Effector memory CD8-positive, alpha-beta T cell (primary cell): Measurements from ENCODE around the gene FGF21.
"Not testable (repeated sequence)": the region's sequence is repeated elsewhere in the genome, so short reads cannot be mapped to it uniquely, and the experiment has no call there.

Experiments
- ATAC-seq: fragments of 150-1000 bp; cut with Tn5 transposase; replicated peaks from 2 replicates; pipeline ENCODE4 v1.10.0; 2021; ENCODE audit warnings: mild to moderate bottlenecking, moderate library complexity
- DNase-seq, 3 experiments: peaks; one replicate each; pipeline ENCODE4 v3.0.0; 2021
- H3K27ac Mint-ChIP-seq, 2 donors: one replicate each; pipeline ENCODE4 v1.8.0; 2022; ENCODE audit warnings: mild to moderate bottlenecking in 2 of 2, mixed read lengths in 2 of 2, moderate library complexity in 2 of 2
- H3K27me3 Mint-ChIP-seq, 2 donors: one replicate each; pipeline ENCODE4 v1.8.0; 2022; ENCODE audit warnings: mixed read lengths in 2 of 2
- H3K36me3 Mint-ChIP-seq: one replicate; pipeline ENCODE4 v1.8.0; 2022; ENCODE audit warnings: mild to moderate bottlenecking, moderate library complexity, mixed read lengths; ENCODE audit not compliant: insufficient read depth
- H3K4me1 Mint-ChIP-seq, 2 donors: one replicate each; pipeline ENCODE4 v1.8.0; 2022; ENCODE audit warnings: low read depth in 2 of 2, mixed read lengths in 2 of 2
- H3K4me3 Mint-ChIP-seq, 2 donors: one replicate each; pipeline ENCODE4 v1.8.0; 2022; ENCODE audit warnings: mild to moderate bottlenecking in 2 of 2, mixed read lengths in 2 of 2, moderate library complexity in 2 of 2
- H3K9me3 Mint-ChIP-seq, 2 donors: one replicate each; pipeline ENCODE4 v1.8.0; 2022; ENCODE audit warnings: mixed read lengths in 2 of 2

FGF21 gene

DNA sequence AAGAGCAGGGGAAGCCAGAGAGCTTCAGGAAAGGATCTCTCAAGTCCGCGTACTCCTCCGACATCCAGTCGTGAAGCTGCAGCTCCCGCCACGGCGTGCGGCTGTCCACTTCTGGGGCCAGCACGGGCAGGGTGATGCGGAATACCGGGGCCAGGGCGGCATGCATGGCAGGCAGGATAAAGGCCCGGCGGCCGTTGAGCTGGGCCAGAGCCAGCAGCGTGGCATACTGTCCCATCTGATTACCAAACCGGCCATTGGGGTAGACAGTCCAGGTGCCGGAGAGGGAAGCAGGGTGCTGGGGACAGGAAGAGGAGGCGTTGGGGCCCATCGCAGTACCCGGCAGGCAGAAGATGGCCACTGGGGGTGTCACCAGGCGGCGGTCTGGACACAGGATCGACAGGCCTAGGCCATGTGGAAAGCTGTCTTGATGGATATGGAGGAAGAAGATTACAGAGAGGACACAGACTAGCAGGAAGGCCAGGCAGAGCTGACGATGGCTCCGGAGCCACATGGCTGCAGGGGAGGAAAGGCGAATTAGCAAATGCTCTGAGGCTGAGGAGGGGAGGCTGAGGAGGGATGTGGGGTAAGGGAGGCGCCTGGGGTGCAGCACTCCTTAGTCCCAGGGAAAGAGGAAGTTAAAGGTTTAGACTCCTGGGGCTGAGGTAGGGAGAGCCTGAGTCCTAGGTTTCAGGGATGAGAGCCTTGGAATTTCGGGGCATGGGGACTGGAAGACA, 4.4 kb upstream of the FGF21 start:
- H3K4me3 Mint-ChIP-seq, result peak overlapping the region; percentile 24 to 52
- H3K27me3 Mint-ChIP-seq, result peaks cover 40 to 81% of the 10 kb centered on the region in 2 donors
- H3K36me3 Mint-ChIP-seq, result peaks cover 3% of the 10 kb centered on the region
- no peak overlapping the region for H3K27ac Mint-ChIP-seq
- ATAC-seq (no peak), DNase-seq (no peak)
- H3K9me3 Mint-ChIP-seq, result no peaks in the 10 kb centered on the region
- H3K4me1 Mint-ChIP-seq, result peaks cover 8 to 17% of the 10 kb centered on the region in 2 donors

DNA sequence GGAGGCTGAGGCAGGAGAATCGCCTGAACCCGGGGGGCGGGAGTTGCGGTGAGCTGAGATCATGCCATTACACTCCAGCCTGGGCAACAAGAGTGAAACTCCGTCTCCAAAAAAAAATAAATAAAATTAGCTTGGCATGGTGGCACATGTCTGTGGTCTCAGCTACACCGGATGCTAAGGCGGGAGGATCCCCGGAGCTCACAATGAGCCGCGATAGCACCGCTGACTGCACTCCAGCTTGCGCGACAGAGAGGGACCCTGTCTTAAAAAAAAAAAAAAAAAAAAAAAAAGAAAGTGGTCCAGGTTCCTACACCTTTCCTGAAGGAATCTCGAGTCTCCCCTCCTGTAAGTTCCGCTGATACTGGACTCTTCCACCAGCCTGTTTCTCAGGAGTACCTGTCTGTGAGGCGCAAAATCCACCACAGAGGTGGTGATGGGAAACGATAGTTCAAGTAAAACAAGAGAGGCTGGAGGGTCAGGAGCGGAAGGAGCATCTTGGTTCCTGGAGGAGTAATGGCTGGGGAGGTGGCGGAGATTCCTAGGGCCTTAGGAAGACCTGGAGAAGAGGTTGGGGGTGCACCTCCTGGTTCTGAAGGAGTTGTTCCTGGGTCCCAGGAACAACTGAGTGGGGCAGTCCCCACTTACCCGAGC, 3.4 kb upstream of the FGF21 start:
- H3K27ac Mint-ChIP-seq, result no peak overlapping the region
- no peaks in the 10 kb centered on the region for H3K9me3 Mint-ChIP-seq
- DNase-seq (no peak), ATAC-seq (no peak)
- peaks cover 34 to 79% of the 10 kb centered on the region in 2 donors for H3K27me3 Mint-ChIP-seq
- peaks cover 8 to 14% of the 10 kb centered on the region in 2 donors for H3K4me1 Mint-ChIP-seq
- H3K4me3 Mint-ChIP-seq, result peak overlapping the region; percentile 73 to 76
- H3K36me3 Mint-ChIP-seq, result peaks cover 3% of the 10 kb centered on the region

DNA sequence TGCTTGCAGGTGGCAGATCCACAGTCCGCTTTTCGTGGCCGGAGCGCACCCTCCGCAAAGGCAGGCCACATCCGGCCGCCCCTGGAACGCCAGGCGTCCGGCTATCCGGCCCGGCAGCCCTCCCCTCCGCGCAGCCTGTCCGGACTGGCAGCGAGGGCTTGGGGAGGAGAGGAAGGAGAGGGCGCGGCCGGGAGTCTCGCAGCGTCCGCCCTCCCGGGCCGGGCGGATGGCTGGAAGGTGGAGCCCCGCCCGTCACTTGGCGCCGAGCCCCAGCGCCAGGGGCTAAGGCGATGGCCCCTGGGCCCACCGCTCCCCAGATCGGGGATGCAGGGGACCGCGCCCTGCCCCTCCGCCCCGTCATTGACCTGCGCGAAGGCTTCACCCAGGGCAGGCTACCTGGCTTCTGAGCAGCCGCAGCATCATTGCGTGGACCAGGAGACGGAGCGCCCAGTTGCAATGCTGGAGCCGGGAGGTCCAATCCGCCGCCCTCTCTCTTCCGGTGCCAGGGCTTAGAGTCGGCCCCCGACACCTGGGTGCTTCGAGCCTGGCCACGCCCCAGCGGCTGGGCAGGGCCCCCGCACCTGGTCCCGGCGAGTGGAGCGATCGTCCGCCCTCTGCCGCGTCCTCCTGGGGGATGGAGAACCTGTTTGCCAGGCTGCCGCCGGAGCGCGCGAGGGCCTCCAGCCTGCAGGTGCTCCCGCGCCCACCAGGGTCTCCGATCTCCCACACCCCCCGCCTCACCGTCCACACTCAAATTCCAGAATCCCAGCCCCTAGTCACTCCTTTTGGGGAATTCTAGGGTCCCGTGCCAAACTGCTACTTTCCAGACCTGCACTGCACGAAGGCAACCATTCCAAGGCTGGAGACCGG, 2.6 kb upstream of the FGF21 start, which contains the start of gene FUT1:
Gene FUT1, minus strand, starts transcription at position 146 of the 870 bp plus-strand sequence. CDS start 1,360 bp downstream, outside the sequence.
- DNase-seq (peak in 1 of 3 experiments; percentile 18), ATAC-seq (peak; percentile 76)

DNA sequence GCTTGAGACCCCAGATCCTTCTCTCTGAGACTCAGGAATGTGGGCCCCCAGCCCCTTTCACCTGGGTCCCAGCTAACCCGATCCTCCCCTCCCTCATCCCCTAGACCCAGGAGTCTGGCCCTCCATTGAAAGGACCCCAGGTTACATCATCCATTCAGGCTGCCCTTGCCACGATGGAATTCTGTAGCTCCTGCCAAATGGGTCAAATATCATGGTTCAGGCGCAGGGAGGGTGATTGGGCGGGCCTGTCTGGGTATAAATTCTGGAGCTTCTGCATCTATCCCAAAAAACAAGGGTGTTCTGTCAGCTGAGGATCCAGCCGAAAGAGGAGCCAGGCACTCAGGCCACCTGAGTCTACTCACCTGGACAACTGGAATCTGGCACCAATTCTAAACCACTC, 463 bp downstream of the FGF21 start:
- Mint-ChIP-seq H3K36me3 (no peaks in the 10 kb centered on the region), H3K9me3 (no peaks in the 10 kb centered on the region), H3K4me1 (peaks cover 13 to 14% of the 10 kb centered on the region in 2 donors), H3K27me3 (peaks cover 36 to 67% of the 10 kb centered on the region in 2 donors), H3K4me3 (no peak overlapping the region), H3K27ac (no peak overlapping the region)
- DNase-seq, result no peak
- ATAC-seq, result no peak

More for the DNA sequence above, 2.6 kb upstream of the FGF21 start, which contains the start of gene FUT1:
- Mint-ChIP-seq H3K27ac (no peak within 1 kb of the TSS), H3K36me3 (no peaks in the 10 kb centered on the region), H3K9me3 (no peaks in the 10 kb centered on the region), H3K4me3 (peak within 1 kb of the TSS; percentile 73 to 76), H3K4me1 (peaks cover 8 to 14% of the 10 kb centered on the region in 2 donors), H3K27me3 (peaks cover 34 to 71% of the 10 kb centered on the region in 2 donors)

DNA sequence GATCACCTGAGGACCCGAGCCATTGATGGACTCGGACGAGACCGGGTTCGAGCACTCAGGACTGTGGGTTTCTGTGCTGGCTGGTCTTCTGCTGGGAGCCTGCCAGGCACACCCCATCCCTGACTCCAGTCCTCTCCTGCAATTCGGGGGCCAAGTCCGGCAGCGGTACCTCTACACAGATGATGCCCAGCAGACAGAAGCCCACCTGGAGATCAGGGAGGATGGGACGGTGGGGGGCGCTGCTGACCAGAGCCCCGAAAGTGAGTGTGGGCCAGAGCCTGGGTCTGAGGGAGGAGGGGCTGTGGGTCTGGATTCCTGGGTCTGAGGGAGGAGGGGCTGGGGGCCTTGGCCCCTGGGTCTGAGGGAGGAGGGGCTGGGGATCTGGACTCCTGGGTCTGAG, 888 bp downstream of the FGF21 start:
- Mint-ChIP-seq H3K4me3 (no peak overlapping the region), H3K9me3 (no peaks in the 10 kb centered on the region), H3K4me1 (peaks cover 13 to 14% of the 10 kb centered on the region in 2 donors), H3K27ac (no peak overlapping the region), H3K36me3 (no peaks in the 10 kb centered on the region), H3K27me3 (peaks cover 36 to 67% of the 10 kb centered on the region in 2 donors)
- DNase-seq (no peak), ATAC-seq (no peak)

DNA sequence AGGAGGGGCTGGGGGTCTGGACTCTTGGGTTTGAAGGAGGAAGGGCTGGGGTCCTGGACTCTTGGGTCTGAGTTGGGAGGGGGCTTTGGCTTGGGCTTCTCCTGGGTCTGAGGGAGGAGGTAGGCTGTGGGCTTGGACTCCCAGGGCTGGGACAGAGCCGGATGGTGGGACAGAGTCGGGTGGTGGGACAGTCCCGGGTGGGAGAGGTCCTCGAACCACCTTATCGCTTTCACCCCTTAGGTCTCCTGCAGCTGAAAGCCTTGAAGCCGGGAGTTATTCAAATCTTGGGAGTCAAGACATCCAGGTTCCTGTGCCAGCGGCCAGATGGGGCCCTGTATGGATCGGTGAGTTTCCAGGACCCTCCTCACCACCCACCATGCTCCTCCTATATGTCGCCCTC, 1.4 kb downstream of the FGF21 start:
- Mint-ChIP-seq H3K4me3 (no peak overlapping the region), H3K36me3 (no peaks in the 10 kb centered on the region), H3K27me3 (peaks cover 37 to 67% of the 10 kb centered on the region in 2 donors), H3K4me1 (peaks cover 13 to 14% of the 10 kb centered on the region in 2 donors), H3K27ac (no peak overlapping the region), H3K9me3 (no peaks in the 10 kb centered on the region)
- ATAC-seq, result no peak
- no peak for DNase-seq

DNA sequence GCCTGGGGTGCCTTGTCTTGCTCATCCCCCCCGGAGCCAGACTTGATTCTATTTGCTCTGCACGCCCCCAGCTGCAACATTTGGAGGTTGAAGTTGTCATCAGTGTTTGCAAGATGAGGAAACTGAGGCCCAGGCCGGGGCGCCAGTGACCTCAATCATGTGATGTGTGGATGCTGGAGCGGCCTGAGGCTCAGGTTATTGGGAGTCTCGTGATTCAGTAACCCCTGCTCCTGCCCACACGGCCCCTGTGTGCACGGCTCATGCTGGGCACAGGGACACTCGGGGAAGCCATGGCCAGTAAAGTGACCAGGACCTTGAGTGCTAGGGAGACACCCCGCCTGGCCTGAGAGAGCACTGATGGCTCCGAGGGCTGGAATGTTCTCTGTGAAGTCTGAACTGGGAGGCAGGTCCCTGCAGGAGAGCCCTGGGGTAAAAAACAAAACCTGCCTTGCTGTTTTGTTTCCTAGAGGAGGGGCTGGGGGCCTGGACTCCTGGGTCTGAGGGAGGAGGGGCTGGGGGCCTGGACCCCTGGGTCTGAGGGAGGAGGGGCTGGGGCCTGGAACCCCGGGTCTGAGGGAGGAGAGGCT, 1.9 kb downstream of the FGF21 start:
- no peaks in the 10 kb centered on the region for H3K36me3 Mint-ChIP-seq
- DNase-seq, result no peak
- H3K27me3 Mint-ChIP-seq, result peaks cover 42 to 67% of the 10 kb centered on the region in 2 donors

DNA sequence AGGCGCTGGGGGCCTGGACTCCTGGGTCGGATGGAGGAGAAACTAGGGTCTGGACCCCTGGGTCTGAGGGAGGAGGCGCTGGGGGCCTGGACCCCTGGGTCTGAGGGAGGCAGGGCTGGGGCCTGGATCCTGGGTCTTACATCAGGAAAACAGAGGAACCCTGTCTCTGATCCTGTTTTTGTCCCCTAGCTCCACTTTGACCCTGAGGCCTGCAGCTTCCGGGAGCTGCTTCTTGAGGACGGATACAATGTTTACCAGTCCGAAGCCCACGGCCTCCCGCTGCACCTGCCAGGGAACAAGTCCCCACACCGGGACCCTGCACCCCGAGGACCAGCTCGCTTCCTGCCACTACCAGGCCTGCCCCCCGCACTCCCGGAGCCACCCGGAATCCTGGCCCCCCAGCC, 2.4 kb downstream of the FGF21 start:
- Mint-ChIP-seq H3K4me1 (peaks cover 8 to 11% of the 10 kb centered on the region in 2 donors), H3K36me3 (no peaks in the 10 kb centered on the region), H3K9me3 (no peaks in the 10 kb centered on the region), H3K4me3 (no peak overlapping the region), H3K27me3 (peaks cover 47 to 68% of the 10 kb centered on the region in 2 donors), H3K27ac (no peak overlapping the region)
- DNase-seq (no peak), ATAC-seq (no peak)

More for the DNA sequence above, 1.9 kb downstream of the FGF21 start:
- Mint-ChIP-seq H3K9me3 (no peaks in the 10 kb centered on the region), H3K4me3 (no peak overlapping the region), H3K27ac (no peak overlapping the region), H3K4me1 (peaks cover 10 to 11% of the 10 kb centered on the region in 2 donors)
- no peak for ATAC-seq

DNA sequence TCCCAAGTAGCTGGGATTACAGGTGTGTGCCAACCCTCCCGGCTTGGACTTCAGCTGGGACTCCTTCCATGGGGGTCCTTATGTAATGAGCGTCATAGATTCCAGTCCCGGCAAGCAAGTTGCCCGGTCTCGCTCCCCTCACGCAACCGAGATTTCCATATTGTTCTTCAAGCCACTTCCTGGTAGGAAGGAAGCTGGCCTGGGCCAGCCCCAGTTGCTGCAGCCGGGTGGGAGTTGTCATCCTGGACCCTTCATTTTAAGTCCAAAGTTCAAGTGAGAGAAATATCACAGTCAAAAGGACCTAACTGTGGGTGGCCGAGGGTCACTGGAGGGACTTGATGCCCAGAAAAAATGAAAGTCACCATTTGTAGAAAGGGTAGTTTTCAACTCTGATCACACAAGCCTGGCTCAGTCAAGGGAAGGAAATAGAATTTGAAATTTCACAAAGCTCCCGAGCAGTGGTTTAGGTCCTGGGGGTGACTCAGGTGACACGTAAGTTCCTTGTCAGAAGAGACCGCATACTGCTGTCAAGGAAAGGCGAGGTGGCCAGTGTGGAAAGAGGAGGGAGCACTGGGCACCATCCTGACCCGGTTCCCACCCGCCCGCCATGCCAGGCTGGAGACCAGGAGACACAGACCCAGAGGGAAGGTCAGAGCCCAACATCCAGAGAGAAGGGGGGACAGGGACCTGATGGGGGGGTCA, 5.3 kb downstream of the FGF21 start:
- no peak for ATAC-seq
- Mint-ChIP-seq H3K4me1 (peaks cover 0 to 5% of the 10 kb centered on the region in 2 donors), H3K27me3 (peaks cover 39 to 60% of the 10 kb centered on the region in 2 donors), H3K4me3 (no peak overlapping the region), H3K9me3 (no peaks in the 10 kb centered on the region), H3K36me3 (no peaks in the 10 kb centered on the region), H3K27ac (peak overlapping the region in 1 of 2 donors; percentile 13)
- no peak for DNase-seq

DNA sequence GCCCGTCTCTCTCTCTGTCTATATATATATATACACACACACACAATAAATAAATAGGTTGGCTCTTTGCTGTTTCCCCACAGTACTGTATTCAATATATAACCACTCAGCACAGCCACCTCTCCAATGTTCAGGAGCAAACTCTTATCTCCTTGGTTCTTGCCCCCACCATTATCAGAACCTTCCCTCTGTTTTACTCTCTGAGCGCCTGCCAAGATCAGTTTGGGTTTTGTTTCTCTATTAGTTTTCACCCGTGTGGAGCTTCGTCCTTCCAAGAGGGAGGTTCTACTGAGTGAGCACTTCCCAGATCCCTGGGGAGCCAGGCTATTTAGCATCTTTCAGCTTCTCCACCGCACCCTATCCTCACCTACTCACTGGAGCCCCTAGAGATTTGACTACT, 10.5 kb downstream of the FGF21 start:
- H3K27me3 Mint-ChIP-seq, result peaks cover 51 to 82% of the 10 kb centered on the region in 2 donors
- not testable (repeated sequence) for H3K9me3 Mint-ChIP-seq, ATAC-seq, H3K4me3 Mint-ChIP-seq, H3K4me1 Mint-ChIP-seq, H3K27ac Mint-ChIP-seq, DNase-seq, H3K36me3 Mint-ChIP-seq

DNA sequence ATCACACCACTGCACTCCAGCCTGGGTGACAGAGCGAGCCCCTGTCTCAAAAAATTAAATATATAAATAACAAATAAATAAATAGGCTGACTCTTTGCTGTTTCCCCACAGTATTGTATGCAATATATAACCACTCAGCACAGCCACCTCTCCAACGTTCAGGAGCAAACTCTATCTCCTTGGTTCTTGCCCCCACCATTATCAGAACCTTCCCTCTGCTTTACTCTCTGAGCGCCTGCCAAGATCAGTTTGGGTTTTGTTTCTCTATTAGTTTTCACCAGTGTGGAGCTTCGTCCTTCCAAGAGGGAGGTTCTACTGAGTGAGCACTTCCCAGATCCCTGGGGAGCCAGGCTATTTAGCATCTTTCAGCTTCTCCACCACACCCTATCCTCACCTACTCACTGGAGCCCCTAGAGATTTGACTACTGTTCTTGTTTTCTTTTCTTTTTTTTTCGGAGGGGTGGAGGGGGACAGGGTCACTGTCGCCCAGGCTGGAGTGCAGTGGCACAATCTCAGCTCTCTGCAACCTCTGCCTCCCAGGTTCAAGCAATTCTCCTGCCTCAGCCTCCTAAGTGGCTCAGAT, 12.9 kb downstream of the FGF21 start:
- peaks cover 36 to 75% of the 10 kb centered on the region in 2 donors for H3K27me3 Mint-ChIP-seq
- not testable (repeated sequence) for H3K9me3 Mint-ChIP-seq, H3K4me1 Mint-ChIP-seq, H3K36me3 Mint-ChIP-seq, DNase-seq, ATAC-seq, H3K4me3 Mint-ChIP-seq
- peak overlapping the region in 1 of 2 donors; percentile 67 for H3K27ac Mint-ChIP-seq

DNA sequence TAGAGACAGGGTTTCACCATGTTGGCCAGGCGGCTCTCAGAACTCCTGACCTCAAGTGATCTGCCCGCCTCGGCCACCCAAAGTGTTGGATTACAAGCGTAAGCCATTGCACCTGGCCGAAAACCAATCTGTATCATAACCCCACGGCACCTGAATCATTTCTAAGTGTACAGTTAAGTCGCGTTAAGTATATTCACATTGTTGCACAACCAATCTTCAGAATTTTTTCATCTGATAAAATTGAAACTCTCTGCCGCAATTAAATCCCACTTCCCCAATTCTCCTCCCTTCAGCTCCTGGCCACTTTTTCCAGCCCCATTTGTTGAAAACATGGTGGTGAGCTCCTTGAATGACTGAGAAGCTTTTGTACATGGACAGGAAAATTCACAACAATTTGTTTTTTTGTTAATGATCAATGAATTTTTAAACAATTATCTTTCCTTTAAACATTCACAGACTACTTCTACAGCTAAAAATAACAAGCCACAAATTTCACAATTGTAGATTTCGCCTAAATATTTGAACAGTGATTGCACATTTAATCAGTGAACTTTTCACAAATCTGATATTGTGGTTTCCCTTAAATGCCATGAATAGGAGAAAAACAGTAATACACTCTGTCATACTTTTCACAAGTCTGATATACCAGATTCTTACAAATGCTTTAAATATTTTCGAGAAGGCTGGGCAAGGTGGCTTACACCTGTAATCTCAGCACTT, 13.8 kb downstream of the FGF21 start:
- no peak overlapping the region for H3K4me3 Mint-ChIP-seq

More for the DNA sequence above, 13.8 kb downstream of the FGF21 start:
- DNase-seq (no peak), ATAC-seq (no peak)
- H3K4me1 Mint-ChIP-seq, result peaks cover 0 to 2% of the 10 kb centered on the region in 2 donors
- peaks cover 36 to 74% of the 10 kb centered on the region in 2 donors for H3K27me3 Mint-ChIP-seq
- no peak overlapping the region for H3K27ac Mint-ChIP-seq
- H3K9me3 Mint-ChIP-seq, result no peaks in the 10 kb centered on the region
- no peaks in the 10 kb centered on the region for H3K36me3 Mint-ChIP-seq
